HCT116 (cell line): ENCODE measurements around the gene SUPT4H1. TPM values are rescaled to one million over a fixed set of nuclear protein-coding genes. Genes with fewer than 3 reads are reported as not detected.

ENCODE experiments used
- ATAC-seq: fragments of 200-7000 bp; cut with Tn5 transposase; 2 replicates; pipeline ENCODE4 v1.9.1; 2020; ENCODE audit warnings: mild to moderate bottlenecking, moderate library complexity
- BruUV-seq: library from RNA; stranded (reverse); fragments of 400-500 nt; replicated peaks from 2 replicates; lab custom pipeline; 2021; lab: Mats Ljungman, UMichigan
- CTCF ChIA-PET: fragments of 300-600 bp; sonication (Branson Sonifier 250); formaldehyde crosslinking; loops from one replicate; lab custom pipeline; 2021; ENCODE audit warnings: antibody characterized with exemption; lab: Charles Lee
- POLR2A ChIA-PET: fragments of 300-600, 350-600 bp; sonication (Branson Sonifier 250); formaldehyde crosslinking; loops from one replicate; lab custom pipeline; 2021; ENCODE audit warnings: antibody characterized with exemption; lab: Charles Lee
- RAD21 ChIA-PET, 2 experiments: fragments of 300-600 bp; sonication (Branson Sonifier 250); formaldehyde crosslinking; loops; one replicate each; lab custom pipeline; 2023; ENCODE audit warnings: low total read pairs in 2 of 2; ENCODE audit not compliant: uncharacterized antibody in 2 of 2, unreplicated experiment in 2 of 2, low non-redundant PET in 1 of 2; lab: Charles Lee
- DNase-seq: peaks from one replicate; pipeline ENCODE4 v3.0.0-alpha.2; 2010; ENCODE audit warnings: low read depth, low spot score
- H2AFZ ChIP-seq: fragments of 200-600 bp; shearing (Covaris generic), sonication (generic); 2 replicates; pipeline ENCODE4 v1.6.1; 2017; ENCODE audit warnings: low read depth, mixed run types, mixed read lengths, antibody characterized with exemption, low read length; ENCODE audit not compliant: poor library complexity, severe bottlenecking
- H3K27ac ChIP-seq: 2 replicates; pipeline ENCODE4 v1.5.1; 2012; ENCODE audit warnings: low read depth, low read length
- H3K27me3 ChIP-seq: fragments of 200-600 bp; sonication (generic); 2 replicates; pipeline ENCODE4 v1.6.1; 2016; ENCODE audit warnings: mixed run types, low read length, mixed read lengths; ENCODE audit not compliant: insufficient read depth
- H3K36me3 ChIP-seq, 2 experiments: fragments of 200-500 bp in 1 of 2; fragments of 200-600 bp in 1 of 2; sonication (Bioruptor generic) in 1 of 2; sonication (generic) in 1 of 2; 2 replicates each; pipeline versions ENCODE4 v1.5.1 to v1.6.1; 2014 to 2016; ENCODE audit warnings: low read length in 2 of 2, inconsistent platforms in 1 of 2, mixed read lengths in 1 of 2, mixed run types in 1 of 2; ENCODE audit not compliant: insufficient read depth in 2 of 2, control insufficient read depth in 1 of 2
- H3K4me1 ChIP-seq, 2 experiments: fragments of 200-600 bp in 1 of 2; sonication (generic) in 1 of 2; 2 replicates each; pipeline versions ENCODE4 v1.5.1 to v1.6.1; 2012 to 2017; ENCODE audit warnings: low read length in 2 of 2, inconsistent platforms in 1 of 2, mild to moderate bottlenecking in 1 of 2, mixed read lengths in 1 of 2, mixed run types in 1 of 2, moderate library complexity in 1 of 2; ENCODE audit not compliant: insufficient read depth in 2 of 2, control insufficient read depth in 1 of 2
- H3K4me2 ChIP-seq: fragments of 200-600 bp; sonication (generic); 2 replicates; pipeline ENCODE4 v1.6.1; 2017; ENCODE audit warnings: mixed run types, low read length, mixed read lengths
- H3K4me3 ChIP-seq, 2 experiments: fragments of 200-600 bp in 1 of 2; sonication (generic) in 1 of 2; replicated peaks in 1 of 2; 2 replicates each; pipeline ENCODE4 v1.5.1; 2011 to 2016; ENCODE audit warnings: low read length in 2 of 2, control low read depth in 1 of 2, low read depth in 1 of 2, mild to moderate bottlenecking in 1 of 2, mixed read lengths in 1 of 2, mixed run types in 1 of 2
- H3K79me2 ChIP-seq: fragments of 200-600 bp; sonication (generic); 2 replicates; pipeline ENCODE4 v1.6.1; 2017; ENCODE audit warnings: mild to moderate bottlenecking, mixed run types, low read length, moderate library complexity, mixed read lengths; ENCODE audit not compliant: insufficient read depth
- H3K9ac ChIP-seq: fragments of 200-600 bp; sonication (generic); 2 replicates; pipeline ENCODE4 v1.6.1; 2016; ENCODE audit warnings: low read length, mixed read lengths
- H3K9me2 ChIP-seq: fragments of 200-600 bp; sonication (generic), shearing (Covaris generic); 2 replicates; pipeline ENCODE4 v1.6.1; 2017; ENCODE audit warnings: mixed run types, mild to moderate bottlenecking, moderate library complexity; ENCODE audit not compliant: insufficient read depth
- H3K9me3 ChIP-seq, 2 experiments: fragments of 200-500 bp in 1 of 2; fragments of 200-600 bp in 1 of 2; sonication (Bioruptor generic) in 1 of 2; sonication (generic) in 1 of 2; 2 replicates each; pipeline ENCODE4 v1.6.1; 2014 to 2017; ENCODE audit warnings: low read length in 2 of 2, mixed read lengths in 2 of 2, inconsistent platforms in 1 of 2, low read depth in 1 of 2, mild to moderate bottlenecking in 1 of 2, mixed run types in 1 of 2, moderate library complexity in 1 of 2; ENCODE audit not compliant: control insufficient read depth in 1 of 2, insufficient read depth in 1 of 2
- H4K20me1 ChIP-seq: fragments of 200-600 bp; sonication (generic), shearing (Covaris generic); 2 replicates; pipeline ENCODE4 v1.6.1; 2017; ENCODE audit warnings: mixed run types, mild to moderate bottlenecking, moderate library complexity; ENCODE audit not compliant: insufficient read depth
- ATF3 ChIP-seq: IDR thresholded peaks from 2 replicates; pipeline ENCODE4 v1.6.1; 2012
- CBX3 ChIP-seq: IDR thresholded peaks from 2 replicates; pipeline ENCODE4 v1.6.1; 2012; ENCODE audit warnings: low read depth
- CTCF ChIP-seq, 3 experiments: fragments of 200-600 bp in 1 of 3; sonication (generic) in 1 of 3; IDR thresholded peaks in 2 of 3; conservative IDR thresholded peaks in 1 of 3; 2 replicates each; pipeline ENCODE4 v1.5.1; 2012 to 2017; ENCODE audit warnings: low read depth in 2 of 3, low read length in 2 of 3, antibody characterized with exemption in 1 of 3, borderline replicate concordance in 1 of 3, control low read depth in 1 of 3, mild to moderate bottlenecking in 1 of 3, mixed read lengths in 1 of 3, mixed run types in 1 of 3, moderate library complexity in 1 of 3; ENCODE audit not compliant: insufficient read depth in 1 of 3
- EGR1 ChIP-seq: IDR thresholded peaks from 2 replicates; pipeline ENCODE4 v1.6.1; 2012; ENCODE audit warnings: low read depth
- ELF1 ChIP-seq: IDR thresholded peaks from 2 replicates; pipeline ENCODE4 v1.6.1; 2012; ENCODE audit warnings: low read depth, borderline replicate concordance
- JUND ChIP-seq: IDR thresholded peaks from 2 replicates; pipeline ENCODE4 v1.6.1; 2012
- MAX ChIP-seq: IDR thresholded peaks from 2 replicates; pipeline ENCODE4 v1.6.1; 2012
- POLR2A ChIP-seq: IDR thresholded peaks from 2 replicates; pipeline ENCODE4 v1.7.0; 2011; ENCODE audit warnings: borderline replicate concordance; ENCODE audit not compliant: insufficient read depth, insufficient read length; ENCODE audit errors: extremely low read depth
- POLR2AphosphoS5 ChIP-seq: IDR thresholded peaks from 2 replicates; pipeline ENCODE4 v1.6.1; 2011; ENCODE audit warnings: mild to moderate bottlenecking, low read depth, low read length, moderate library complexity
- RAD21 ChIP-seq: IDR thresholded peaks from 2 replicates; pipeline ENCODE4 v1.6.1; 2012; ENCODE audit warnings: low read depth, mild to moderate bottlenecking
- REST ChIP-seq: IDR thresholded peaks from 2 replicates; pipeline ENCODE4 v1.6.1; 2012; ENCODE audit warnings: low read depth
- SIN3A ChIP-seq: IDR thresholded peaks from 2 replicates; pipeline ENCODE4 v1.6.1; 2012; ENCODE audit warnings: low read depth
- SP1 ChIP-seq: IDR thresholded peaks from 2 replicates; pipeline ENCODE4 v1.6.1; 2012; ENCODE audit warnings: low read depth
- SRF ChIP-seq: IDR thresholded peaks from 2 replicates; pipeline ENCODE4 v1.6.1; 2012; ENCODE audit warnings: low read depth
- TCF7L2 ChIP-seq: IDR thresholded peaks from 2 replicates; pipeline ENCODE4 v1.7.0; 2011; ENCODE audit warnings: borderline replicate concordance, inconsistent platforms; ENCODE audit not compliant: insufficient read depth, insufficient read length; ENCODE audit errors: extremely low read depth
- ZFX ChIP-seq: fragments of 450-650 bp; IDR thresholded peaks from 2 replicates; pipeline ENCODE4 v1.6.1; 2017
- ZNF274 ChIP-seq: fragments of 200-500 bp; sonication (Bioruptor generic); IDR thresholded peaks from 2 replicates; pipeline ENCODE4 v1.6.1; 2014; ENCODE audit warnings: mild to moderate bottlenecking, low read depth, low read length, inconsistent platforms
- intact Hi-C: fragments of 100-400 bp; cut with micrococcal nuclease; formaldehyde crosslinking; loops from 2 replicates; pipeline ENCODE4 v1.10.0; 2022
- total RNA-seq: library from RNA; stranded (reverse); gene quantifications from one replicate; pipeline ENCODE4 v1.2.1, GENCODE V29; 2021; ENCODE audit not compliant: unreplicated experiment

The SUPT4H1 gene
- total RNA-seq, 1 experiment from 2014 or later: 118 TPM

- Histone ChIP-seq H3K27ac (no peak overlapping the region), H3K9me3 (no peaks in the 10 kb centered on the region), H3K9me2 (no peaks in the 10 kb centered on the region), H2AFZ (no peak overlapping the region), H3K4me1 (peaks cover 8 to 13% of the 10 kb centered on the region in 2 experiments; a peak in 3 of 4 replicates), H4K20me1 (no peaks in the 10 kb centered on the region), H3K79me2 (no peaks in the 10 kb centered on the region), H3K9ac (no peak overlapping the region), H3K36me3 (no peaks in the 10 kb centered on the region), H3K27me3 (no peaks in the 10 kb centered on the region), H3K4me2 (peak overlapping the region; percentile 31), H3K4me3 (no peak overlapping the region)
- DNase-seq (no peak), ATAC-seq (no peak)
- BruUV-seq: no TSS peak
- intact Hi-C loops: loop anchor here (5.0 to 10.0 kb wide), 2 partner anchors 202 to 689 kb away; no protein-coding TSS in a partner anchor
- CTCF ChIA-PET: interaction anchor here (1.3 to 7.6 kb wide), 2 partner anchors 36 to 132 kb away, joined by 4 to 124 read pairs; partner anchors contain the start of gene SUPT4H1
- POLR2A ChIA-PET: interaction anchor here (1.4 kb wide), 1 partner anchor 315 kb away, joined by 3 read pairs; no protein-coding TSS in a partner anchor
- no peak for TF ChIP-seq ZNF274
- no peak for TF ChIP-seq CBX3
- TF ChIP-seq MAX: no peak
- TF ChIP-seq ATF3: no peak
- no peak for TF ChIP-seq CTCF (IDR thresholded peaks at IDR 0.05 in 2 of 3, conservative IDR thresholded peaks at IDR 0.05 in 1 of 3; ENCODE audit: borderline replicate concordance in 1 of 3, insufficient read depth in 1 of 3, low read depth in 2 of 3, low read length in 2 of 3)
- TF ChIP-seq SIN3A: no peak
- TF ChIP-seq ZFX: no peak
- no peak for TF ChIP-seq RAD21
- TF ChIP-seq JUND: no peak
- no peak for TF ChIP-seq POLR2A
- no peak for TF ChIP-seq SP1
- no peak for TF ChIP-seq POLR2AphosphoS5
- TF ChIP-seq TCF7L2: no peak
- no peak for TF ChIP-seq ELF1
- no peak for TF ChIP-seq EGR1
- TF ChIP-seq SRF: no peak
- TF ChIP-seq REST: no peak
- RAD21 ChIA-PET: no interaction called here
Observed at GRCh38 chr17:58315750-58316149, 36.3 kb downstream of the SUPT4H1 start.
